Activated naive CD4-positive, alpha-beta T cell treated with anti-CD3 and anti-CD28 coated beads, Interleukin-2, amount 50 U/mL, for 72 hours (primary cell): ENCODE results near the gene DLX3. TPM values are rescaled to one million over a fixed set of nuclear protein-coding genes. Genes with fewer than 3 reads are reported as not detected.

ENCODE experiments used
- ATAC-seq, 2 donors: fragments of 150-1000 bp; cut with Tn5 transposase; 2 replicates each; pipeline ENCODE4 v1.10.0; 2021; ENCODE audit warnings: mild to moderate bottlenecking in 2 of 2, moderate library complexity in 2 of 2
- DNase-seq, 2 donors: peaks; one replicate each; pipeline ENCODE4 v3.0.0; 2021 to 2022; ENCODE audit warnings: low spot score in 2 of 2
- H3K27ac Mint-ChIP-seq, 2 donors: one replicate each; pipeline ENCODE4 v1.8.0; 2022; ENCODE audit warnings: mild to moderate bottlenecking in 2 of 2, mixed read lengths in 2 of 2
- H3K36me3 Mint-ChIP-seq, 2 donors: one replicate each; pipeline ENCODE4 v1.8.0; 2022; ENCODE audit warnings: mixed read lengths in 2 of 2
- H3K9me3 Mint-ChIP-seq, 2 donors: one replicate each; pipeline ENCODE4 v1.8.0; 2022; ENCODE audit warnings: mixed read lengths in 2 of 2
- total RNA-seq, 2 donors: library from RNA; stranded (reverse); gene quantifications; one replicate each; pipeline ENCODE4 v1.2.3, GENCODE V29; 2022

Gene DLX3
- total RNA-seq, 2 donors from 2014 or later, result 0.10 TPM; not detected in 1

GRCh38 chr17:49971199-49971847 lies 23.7 kb downstream of the DLX3 start:
- no peaks in the 10 kb centered on the region for H3K9me3 Mint-ChIP-seq
- H3K27ac Mint-ChIP-seq, result no peak overlapping the region
- H3K36me3 Mint-ChIP-seq, result no peaks in the 10 kb centered on the region
- no peak for ATAC-seq
- no peak for DNase-seq

- ATAC-seq, result no peak
Observed at GRCh38 chr17:49970498-49970897, 24.5 kb downstream of the DLX3 start.

GRCh38 chr17:49969795-49970389 lies 25.1 kb downstream of the DLX3 start:
- ATAC-seq (no peak), DNase-seq (no peak)
- Mint-ChIP-seq H3K36me3 (peaks cover 0 to 3% of the 10 kb centered on the region in 2 donors), H3K27ac (no peak overlapping the region), H3K9me3 (peaks cover 0 to 4% of the 10 kb centered on the region in 2 donors)

More at GRCh38 chr17:49970498-49970897, 24.5 kb downstream of the DLX3 start:
- H3K9me3 Mint-ChIP-seq, result peaks cover 0 to 4% of the 10 kb centered on the region in 2 donors
- no peak for DNase-seq
- H3K27ac Mint-ChIP-seq, result no peak overlapping the region
- H3K36me3 Mint-ChIP-seq, result no peaks in the 10 kb centered on the region

- DNase-seq (no peak), ATAC-seq (peak in 1 of 2 donors; percentile 12)
- H3K36me3 Mint-ChIP-seq, result peaks cover 3 to 10% of the 10 kb centered on the region in 2 donors
- H3K27ac Mint-ChIP-seq, result no peak within 1 kb of the TSS
- H3K9me3 Mint-ChIP-seq, result peaks cover 0 to 4% of the 10 kb centered on the region in 2 donors
Observed at GRCh38 chr17:49969134-49969759, 25.8 kb downstream of the DLX3 start, which contains the start of gene DLX4. Gene DLX4, plus strand, starts transcription at chr17:49969190. Its CDS starts 279 bp downstream, at chr17:49969469.

GRCh38 chr17:49968405-49969133 lies 26.5 kb downstream of the DLX3 start:
- H3K27ac Mint-ChIP-seq, result no peak overlapping the region

GRCh38 chr17:49967621-49968404 lies 27.2 kb downstream of the DLX3 start:
- DNase-seq (no peak), ATAC-seq (no peak)
- Mint-ChIP-seq H3K27ac (no peak overlapping the region), H3K36me3 (peaks cover 12% of the 10 kb centered on the region in 2 donors), H3K9me3 (peaks cover 0 to 4% of the 10 kb centered on the region in 2 donors)

More at GRCh38 chr17:49968405-49969133, 26.5 kb downstream of the DLX3 start:
- H3K36me3 Mint-ChIP-seq, result peaks cover 9 to 12% of the 10 kb centered on the region in 2 donors
- DNase-seq, result peak; percentile 67 to 73
- peak; percentile 85 to 86 for ATAC-seq
- peaks cover 0 to 4% of the 10 kb centered on the region in 2 donors for H3K9me3 Mint-ChIP-seq

- Mint-ChIP-seq H3K36me3 (peaks cover 12% of the 10 kb centered on the region in 2 donors), H3K27ac (no peak overlapping the region)
- no peak for ATAC-seq
Observed at GRCh38 chr17:49967205-49967604, 27.8 kb downstream of the DLX3 start.

GRCh38 chr17:49966767-49967166 lies 28.3 kb downstream of the DLX3 start:
- peaks cover 0 to 4% of the 10 kb centered on the region in 2 donors for H3K9me3 Mint-ChIP-seq
- no peak for ATAC-seq
- DNase-seq, result no peak

More at GRCh38 chr17:49967205-49967604, 27.8 kb downstream of the DLX3 start:
- no peak for DNase-seq
- H3K9me3 Mint-ChIP-seq, result peaks cover 0 to 4% of the 10 kb centered on the region in 2 donors

GRCh38 chr17:49965524-49965909 lies 29.5 kb downstream of the DLX3 start:
- ATAC-seq (no peak), DNase-seq (no peak)
- Mint-ChIP-seq H3K27ac (peak overlapping the region in 1 of 2 donors; percentile 18), H3K9me3 (peaks cover 0 to 4% of the 10 kb centered on the region in 2 donors), H3K36me3 (peaks cover 12% of the 10 kb centered on the region in 2 donors)

More at GRCh38 chr17:49966767-49967166, 28.3 kb downstream of the DLX3 start:
- Mint-ChIP-seq H3K36me3 (peaks cover 12% of the 10 kb centered on the region in 2 donors), H3K27ac (no peak overlapping the region)

GRCh38 chr17:49964769-49965523 lies 30.1 kb downstream of the DLX3 start:
- no peak overlapping the region for H3K27ac Mint-ChIP-seq
- ATAC-seq, result no peak
- H3K9me3 Mint-ChIP-seq, result peaks cover 0 to 4% of the 10 kb centered on the region in 2 donors
- DNase-seq, result peak in 1 of 2 donors; percentile 41
- peaks cover 12% of the 10 kb centered on the region in 2 donors for H3K36me3 Mint-ChIP-seq

GRCh38 chr17:49964303-49964768 lies 30.7 kb downstream of the DLX3 start:
- Mint-ChIP-seq H3K27ac (no peak overlapping the region), H3K9me3 (peaks cover 0 to 4% of the 10 kb centered on the region in 2 donors), H3K36me3 (peaks cover 12% of the 10 kb centered on the region in 2 donors)
- DNase-seq (no peak), ATAC-seq (no peak)

GRCh38 chr17:49963626-49964302 lies 31.3 kb downstream of the DLX3 start:
- no peak for DNase-seq
- ATAC-seq, result no peak
- peaks cover 12% of the 10 kb centered on the region in 2 donors for H3K36me3 Mint-ChIP-seq
- peaks cover 0 to 4% of the 10 kb centered on the region in 2 donors for H3K9me3 Mint-ChIP-seq
- no peak overlapping the region for H3K27ac Mint-ChIP-seq

- DNase-seq (no peak), ATAC-seq (no peak)
- Mint-ChIP-seq H3K27ac (no peak overlapping the region), H3K9me3 (peaks cover 0 to 4% of the 10 kb centered on the region in 2 donors), H3K36me3 (peaks cover 12% of the 10 kb centered on the region in 2 donors)
Observed at GRCh38 chr17:49963309-49963625, 31.8 kb downstream of the DLX3 start.

GRCh38 chr17:49962599-49963308 lies 32.3 kb downstream of the DLX3 start:
- Mint-ChIP-seq H3K9me3 (peaks cover 0 to 4% of the 10 kb centered on the region in 2 donors), H3K27ac (no peak overlapping the region), H3K36me3 (peaks cover 12% of the 10 kb centered on the region in 2 donors)
- ATAC-seq (no peak), DNase-seq (no peak)
